Hepatocyte (in vitro differentiated cells): Measurements from ENCODE around the gene WDR90.

Source experiments
- CTCF ChIP-seq: fragments of 200-600 bp; sonication (generic); IDR thresholded peaks from 2 replicates; pipeline ENCODE4 v1.5.1; 2016; ENCODE audit warnings: antibody characterized with exemption, mild to moderate bottlenecking; ENCODE audit not compliant: poor library complexity
- EZH2 ChIP-seq: fragments of 200-600 bp; sonication (generic); IDR thresholded peaks from 2 replicates; pipeline ENCODE4 v1.6.1; 2016; ENCODE audit warnings: antibody characterized with exemption, mild to moderate bottlenecking, borderline replicate concordance

GRCh38 chr16:692356-693108 lies 43.4 kb downstream of the WDR90 start:
- TF ChIP-seq CTCF (no peak), EZH2 (no peak)
